Adrenal gland (tissue), 12 donors: ENCODE measurements around the gene NR2F1. TPM values are rescaled to one million over a fixed set of nuclear protein-coding genes. Genes with fewer than 3 reads are reported as not detected.

Experiments used
- DNase-seq, 7 donors: peaks; one replicate each; pipeline ENCODE4 v3.0.0-alpha.2; 2019 to 2020
- H3K27ac ChIP-seq, 5 donors: fragments of 200-600 bp; sonication (generic) in 4 of 5; 1 replicate in 3 of 5; 2 replicates in 2 of 5; pipeline versions ENCODE4 v1.5.1 to v1.8.0; 2016 to 2020; ENCODE audit warnings: mild to moderate bottlenecking in 1 of 5
- H3K27me3 ChIP-seq: fragments of 200-600 bp; 2 replicates; pipeline ENCODE4 v1.8.0; 2021
- H3K36me3 ChIP-seq, 2 donors: fragments of 200-600 bp; replicated peaks in 1 of 2; 1 replicate in 1 of 2; 2 replicates in 1 of 2; pipeline versions ENCODE4 v1.5.1 to v1.8.0; 2018 to 2022
- H3K4me1 ChIP-seq, 2 donors: fragments of 200-600 bp; replicated peaks in 1 of 2; 1 replicate in 1 of 2; 2 replicates in 1 of 2; pipeline versions ENCODE4 v1.5.1 to v1.8.0; 2018 to 2021
- H3K4me3 ChIP-seq, 4 donors: fragments of 200-600 bp; sonication (generic) in 3 of 4; one replicate each; pipeline ENCODE4 v1.5.1; 2016 to 2018
- H3K9me3 ChIP-seq, 3 donors: fragments of 200-600 bp; sonication (generic) in 1 of 3; replicated peaks in 1 of 3; 1 replicate in 2 of 3; 2 replicates in 1 of 3; pipeline versions ENCODE4 v1.5.1 to v1.8.0; 2016 to 2021
- CTCF ChIP-seq, 6 experiments: fragments of 450-650 bp in 4 of 6; fragments of 200-600 bp in 2 of 6; sonication (generic) in 1 of 6; IDR thresholded peaks; 1 replicate in 5 of 6; 2 replicates in 1 of 6; pipeline versions ENCODE4 v1.5.1 to v1.8.0; 2016 to 2021; ENCODE audit warnings: antibody characterized with exemption in 6 of 6, mild to moderate bottlenecking in 2 of 6, moderate library complexity in 1 of 6
- POLR2A ChIP-seq, 2 donors: fragments of 450-650 bp; IDR thresholded peaks; one replicate each; pipeline ENCODE4 v1.6.1; 2017; ENCODE audit warnings: antibody characterized with exemption in 2 of 2, mild to moderate bottlenecking in 2 of 2, moderate library complexity in 1 of 2
- WGBS, 4 donors: extraction: QIAGEN DNeasy Blood & Tissue Kit in 2 of 4; methylation state at CpG; one replicate each; pipeline versions ENCODE4 v1.1.5 to v1.1.7; 2013 to 2017; 5-methylcytosine and 5-hydroxymethylcytosine counted together
- intact Hi-C, 2 donors: fragments of 100-400 bp; cut with DNase I; formaldehyde crosslinking; loops; one replicate each; pipeline versions ENCODE4 v1.14.1 to v1.15.0; 2022 to 2023
- polyA plus RNA-seq, 3 donors: library from polyadenylated mRNA; stranded (reverse); fragments of 200-250 nt in 2 of 3; fragments of 350-450 nt in 1 of 3; fragmentation: Illumina TruSeq in 1 of 3; extraction: RNeasy Lipid Tissue Mini Kit (QIAGEN cat#74804) in 1 of 3; gene quantifications; one replicate each; pipeline ENCODE4 v1.2.3, GENCODE V29; 2013 to 2014
- total RNA-seq, 9 donors: library from RNA; depleted of rRNA in 4 of 9; stranded (reverse); fragments of >200 nt in 4 of 9; fragments of 120-200 nt in 1 of 9; fragmentation: NEBNext Ultra II Directional in 1 of 9; extraction: Animal tissue kit (Norgen Biotek cat#: 25700) in 1 of 9; gene quantifications; one replicate each; pipeline versions ENCODE4 v1.1.0 to v1.2.4, GENCODE V29; 2013 to 2023
- donor health status: healthy with polysubstance abuse.
- donor health status: Bipolar disorder and iron deficiency.
- donor health status: DM: yes; HTN: yes; CAD: no.
- donor health status: DM: no; HTN: no; CAD: no.
- donor health status: DM: no; HTN: no; CAD: no.
- donor health status: DM: yes; HTN: yes; CAD: no.

NR2F1 gene
- total and polyA plus RNA-seq, 12 donors: 22.4 to 195 (median 68.2) TPM

GRCh38 chr5:93609762-93610161, 26.7 kb downstream of the NR2F1 start:
- no peak overlapping the region for H3K27ac ChIP-seq
- WGBS, 4 donors: 53 to 66% (median 60%) methylated on average over 7 of the region's 7 CpGs
- DNase-seq: no peak
- TF ChIP-seq POLR2A (IDR thresholded peaks at IDR 0.05) (no peak), CTCF (IDR thresholded peaks at IDR 0.05) (no peak)
- no peaks in the 10 kb centered on the region for H3K36me3 ChIP-seq
- intact Hi-C loops: loop anchor here in 1 of 2 donors (5.0 kb wide), 1 partner anchor 188 kb away; no protein-coding TSS in a partner anchor
- H3K4me3 ChIP-seq: no peak overlapping the region
- H3K27me3 ChIP-seq: peaks cover 49% of the 10 kb centered on the region
- H3K9me3 ChIP-seq: no peaks in the 10 kb centered on the region
- H3K4me1 ChIP-seq: no peaks in the 10 kb centered on the region

GRCh38 chr5:93610581-93611272, 27.7 kb downstream of the NR2F1 start:
- intact Hi-C loops: no loop called here

GRCh38 chr5:93611273-93611975, 28.4 kb downstream of the NR2F1 start:
- intact Hi-C loops: no loop called here
- H3K27me3 ChIP-seq: peaks cover 43% of the 10 kb centered on the region
- TF ChIP-seq POLR2A (IDR thresholded peaks at IDR 0.05) (no peak), CTCF (IDR thresholded peaks at IDR 0.05) (no peak)
- H3K4me3 ChIP-seq: peak overlapping the region in 1 of 4 donors; percentile 38
- DNase-seq: no peak
- no peaks in the 10 kb centered on the region for H3K9me3 ChIP-seq
- no peak overlapping the region for H3K27ac ChIP-seq
- WGBS, 4 donors: 25 to 32% (median 29%) methylated on average over 9 of the region's 9 CpGs
- no peaks in the 10 kb centered on the region for H3K36me3 ChIP-seq
- H3K4me1 ChIP-seq: no peaks in the 10 kb centered on the region

More at GRCh38 chr5:93610581-93611272, 27.7 kb downstream of the NR2F1 start:
- 55 to 61% (median 59%) methylated on average over 17 of the region's 17 CpGs for WGBS, 4 donors
- TF ChIP-seq POLR2A (IDR thresholded peaks at IDR 0.05): no peak
- no peak for TF ChIP-seq CTCF (IDR thresholded peaks at IDR 0.05)
- H3K4me1 ChIP-seq: no peaks in the 10 kb centered on the region
- H3K9me3 ChIP-seq: no peaks in the 10 kb centered on the region
- DNase-seq: no peak
- H3K27me3 ChIP-seq: peaks cover 45% of the 10 kb centered on the region
- H3K36me3 ChIP-seq: no peaks in the 10 kb centered on the region
- no peak overlapping the region for H3K27ac ChIP-seq
- no peak overlapping the region for H3K4me3 ChIP-seq

- intact Hi-C loops: no loop called here
- H3K27me3 ChIP-seq: peaks cover 39% of the 10 kb centered on the region
These were observed 29.2 kb downstream of the NR2F1 start for GRCh38 chr5:93611976-93612854.

More at GRCh38 chr5:93611976-93612854, 29.2 kb downstream of the NR2F1 start:
- Histone ChIP-seq H3K9me3 (no peaks in the 10 kb centered on the region), H3K4me3 (peak overlapping the region in 1 of 4 donors; percentile 38), H3K4me1 (no peaks in the 10 kb centered on the region), H3K36me3 (no peaks in the 10 kb centered on the region), H3K27ac (no peak overlapping the region)
- peak in 3 of 7 donors; percentile 34 to 46 (median 36) for DNase-seq
- TF ChIP-seq POLR2A (IDR thresholded peaks at IDR 0.05) (no peak), CTCF (IDR thresholded peaks at IDR 0.05) (no peak)
- 2 to 4% (median 3%) methylated on average over 22 to 43 of the region's 43 CpGs for WGBS, 4 donors
